K562 (cell line): Measurements from ENCODE around the gene SLC3A2. TPM values are rescaled to one million over a fixed set of nuclear protein-coding genes. Genes with fewer than 3 reads are reported as not detected.
A peak's percentile ranks its signal among the peaks of the same experiment; 100 is the strongest.

Experiments
- ADNP ChIP-seq: fragments of 200-800 bp; sonication (Bioruptor generic); IDR thresholded peaks from 2 replicates; pipeline ENCODE4 v1.6.1; 2016; ENCODE audit warnings: missing genetic modification characterization, missing compliant biosample characterization
- ATF6 ChIP-seq: sonication (generic); formaldehyde crosslinking; IDR thresholded peaks from 2 replicates; pipeline ENCODE4 v1.4.0; 2020; ENCODE audit warnings: mild to moderate bottlenecking, missing genetic modification reagents
- CAMTA2 ChIP-seq: fragments of 250-450 bp; sonication (Bioruptor Pico); conservative IDR thresholded peaks from 2 replicates; pipeline ENCODE4 v1.5.1; 2022
- CEBPZ ChIP-seq: fragments of 150-350 bp; IDR thresholded peaks from 2 replicates; pipeline ENCODE4 v1.6.1; 2014; ENCODE audit warnings: low read depth, mild to moderate bottlenecking, low read length, borderline replicate concordance
- CHD4 ChIP-seq: fragments of 200-600 bp; sonication (generic); IDR thresholded peaks from 3 replicates; pipeline ENCODE4 v1.6.1; 2012; ENCODE audit warnings: low read depth, mild to moderate bottlenecking, mixed read lengths, low read length, inconsistent platforms; ENCODE audit not compliant: insufficient read depth, insufficient replicate concordance, poor library complexity, severe bottlenecking
- ELF2 ChIP-seq: fragments of 250-450 bp; sonication (Bioruptor Pico); IDR thresholded peaks from 2 replicates; pipeline ENCODE4 v1.5.0; 2021; ENCODE audit warnings: mild to moderate bottlenecking
- EP300 ChIP-seq: IDR thresholded peaks from 2 replicates; pipeline ENCODE4 v1.6.1; 2012; ENCODE audit warnings: low read length, improper control_type of control experiment
- HDAC8 ChIP-seq: fragments of 450-650 bp; IDR thresholded peaks from 2 replicates; pipeline ENCODE4 v1.6.1; 2016; ENCODE audit warnings: mild to moderate bottlenecking, missing genetic modification characterization, moderate library complexity, missing compliant biosample characterization
- HLTF ChIP-seq: fragments of 450-650 bp; IDR thresholded peaks from 2 replicates; pipeline ENCODE4 v1.6.1; 2016
- MXI1 ChIP-seq: IDR thresholded peaks from 2 replicates; pipeline ENCODE4 v1.6.1; 2011; ENCODE audit warnings: low read depth, mild to moderate bottlenecking, improper control_type of control experiment, low read length
- PBX2 ChIP-seq, 2 experiments: IDR thresholded peaks in 1 of 2; conservative IDR thresholded peaks in 1 of 2; 2 replicates each; pipeline ENCODE4 v1.6.1; 2016; ENCODE audit warnings: low read depth in 2 of 2, mild to moderate bottlenecking in 1 of 2, missing compliant biosample characterization in 1 of 2, missing genetic modification characterization in 1 of 2, moderate library complexity in 1 of 2
- TFAM ChIP-seq: fragments of 250-450 bp; sonication (Bioruptor Pico); conservative IDR thresholded peaks from 2 replicates; pipeline ENCODE4 v1.5.0; 2021; ENCODE audit warnings: mild to moderate bottlenecking, moderate library complexity
- TOE1 ChIP-seq, 2 experiments: fragments of 450-650 bp in 1 of 2; sonication (generic) in 1 of 2; formaldehyde crosslinking in 1 of 2; IDR thresholded peaks; 2 replicates each; pipeline versions ENCODE4 v1.7.1 to v1.8.0; 2016 to 2022; ENCODE audit warnings: borderline replicate concordance in 2 of 2, mild to moderate bottlenecking in 2 of 2, antibody characterized with exemption in 1 of 2, inconsistent platforms in 1 of 2, low read depth in 1 of 2, missing genetic modification reagents in 1 of 2, moderate library complexity in 1 of 2
- ZBTB34 ChIP-seq: fragments of 250-450 bp; sonication (Bioruptor Pico); IDR thresholded peaks from 2 replicates; pipeline ENCODE4 v1.8.0; 2021; ENCODE audit warnings: mild to moderate bottlenecking, moderate library complexity
- polyA plus RNA-seq, 8 experiments: library from polyadenylated mRNA; depleted of rRNA in 4 of 8; stranded (reverse) in 5 of 8; unstranded in 3 of 8; fragments of >200 nt; fragmentation: Nextera tagmentation in 2 of 8; fragmentation: Illumina TruSeq in 1 of 8; extraction: Ambion mirVana in 2 of 8; extraction: Trizol in 1 of 8; gene quantifications; 2 replicates each; pipeline versions ENCODE4 v1.2.1 to v1.2.3, GENCODE V29; 2011 to 2014; ENCODE audit warnings: inconsistent platforms in 1 of 8, missing spikeins in 1 of 8
- total RNA-seq, 7 experiments: library from RNA; depleted of rRNA in 6 of 7; stranded (reverse); fragments of >200 nt in 6 of 7; fragmentation: Illumina TruSeq in 2 of 7; extraction: Trizol in 2 of 7; gene quantifications; 2 replicates each; pipeline versions ENCODE4 v1.2.1 to v1.2.3, GENCODE V29; 2011 to 2021; ENCODE audit warnings: low replicate concordance in 1 of 7

SLC3A2 gene
- total and polyA plus RNA-seq, 9 of the 15 experiments (the other 6 are each of a cell fraction or from before 2014, with no cell fraction given), result 20.0 to 296 (median 214) TPM

- TF ChIP-seq CEBPZ (no peak), HDAC8 (tag) (no peak), ATF6 (no peak), EP300 (peak; percentile 66), CHD4 (no peak), PBX2 (CRISPR knock-in tag; IDR thresholded peaks at IDR 0.05; ENCODE audit: low read depth) (peak; percentile 86), PBX2 (tag; conservative IDR thresholded peaks at IDR 0.05; ENCODE audit: low read depth) (peak; percentile 97), ZBTB34 (CRISPR knock-in tag) (no peak), TOE1 (IDR thresholded peaks at IDR 0.05; ENCODE audit: borderline replicate concordance) (0 out of 2 replicates have a peak, but pooled peaks have one; percentile 59), TOE1 (CRISPR knock-in tag; IDR thresholded peaks at IDR 0.05; ENCODE audit: borderline replicate concordance, low read depth) (no peak), ELF2 (CRISPR knock-in tag) (peak; percentile 71), CAMTA2 (CRISPR knock-in tag) (no peak), HLTF (peak; percentile 71; the same call in 1 of the 2 replicates), TFAM (no peak), ADNP (tag) (no peak), MXI1 (no peak)
These were observed 9.1 kb downstream of the SLC3A2 start (continued) for GRCh38 chr11:62889484-62890437.
